ENCODE measurements around the gene KLC1. TPM values are rescaled to one million over a fixed set of nuclear protein-coding genes. Genes with fewer than 3 reads are reported as not detected.

KLC1 gene
- total and polyA plus RNA-seq, 2 of the 13 experiments (the other 11 are each of a cell fraction or from before 2014, with no cell fraction given), result 53.2 to 63.5 TPM

- Histone ChIP-seq H3K9me3 (ENCODE audit: low read length) (no peaks in the 10 kb centered on the region), H4K20me1 (ENCODE audit: insufficient read depth, low read length) (no peaks in the 10 kb centered on the region), H3K27ac (ENCODE audit: extremely low read length, insufficient read depth, low read length) (no peak overlapping the region), H3K4me1 (ENCODE audit: insufficient read depth, low read length) (peaks cover 69% of the 10 kb centered on the region), H3K9ac (ENCODE audit: insufficient read depth, low read depth, low read length) (no peak overlapping the region), H3K79me2 (ENCODE audit: insufficient read depth, low read length) (no peaks in the 10 kb centered on the region), H3K36me3 (replicated peaks in 1 of 2; ENCODE audit: control insufficient read depth in 1 of 2, insufficient read depth in 2 of 2, low read length in 2 of 2) (no peaks in the 10 kb centered on the region), H2AFZ (ENCODE audit: low read length) (no peak overlapping the region), H3K27me3 (ENCODE audit: control insufficient read depth in 1 of 2, insufficient read depth in 2 of 2, low read length in 2 of 2) (no peaks in the 10 kb centered on the region; a peak in 1 of 5 replicates), H3K4me2 (ENCODE audit: low read depth, low read length) (0 out of 2 replicates have a peak overlapping the region, but pooled peaks have one; percentile 18), H3K4me3 (replicated peaks in 1 of 3; ENCODE audit: insufficient read depth in 1 of 3, low read depth in 2 of 3, low read length in 3 of 3) (0 out of 6 replicates have a peak overlapping the region, but pooled peaks of 1 of the 3 experiments have one; percentile 23)
- ATAC-seq, result no peak
- intact Hi-C loops (cut with micrococcal nuclease; ENCODE audit: unreplicated experiment) (no loop called here), in situ Hi-C loops (cut with HindIII; ENCODE audit: extremely low pct_ligation_motif_present, low pct_unique_long_range_greater_than_20kb) (no loop called here)
- POLR2A ChIA-PET, result no interaction called here
- no peak for DNase-seq (ENCODE audit: low spot score)
- TF ChIP-seq TRAFD1 (CRISPR knock-in tag; IDR thresholded peaks at IDR 0.05; ENCODE audit: borderline replicate concordance), result no peak
- no peak for TF ChIP-seq FOXM1 (CRISPR knock-in tag; IDR thresholded peaks at IDR 0.05)
- no peak for TF ChIP-seq MXI1 (IDR thresholded peaks at IDR 0.05; ENCODE audit: borderline replicate concordance, low read depth, low read length)
- TF ChIP-seq, protein P1, sequence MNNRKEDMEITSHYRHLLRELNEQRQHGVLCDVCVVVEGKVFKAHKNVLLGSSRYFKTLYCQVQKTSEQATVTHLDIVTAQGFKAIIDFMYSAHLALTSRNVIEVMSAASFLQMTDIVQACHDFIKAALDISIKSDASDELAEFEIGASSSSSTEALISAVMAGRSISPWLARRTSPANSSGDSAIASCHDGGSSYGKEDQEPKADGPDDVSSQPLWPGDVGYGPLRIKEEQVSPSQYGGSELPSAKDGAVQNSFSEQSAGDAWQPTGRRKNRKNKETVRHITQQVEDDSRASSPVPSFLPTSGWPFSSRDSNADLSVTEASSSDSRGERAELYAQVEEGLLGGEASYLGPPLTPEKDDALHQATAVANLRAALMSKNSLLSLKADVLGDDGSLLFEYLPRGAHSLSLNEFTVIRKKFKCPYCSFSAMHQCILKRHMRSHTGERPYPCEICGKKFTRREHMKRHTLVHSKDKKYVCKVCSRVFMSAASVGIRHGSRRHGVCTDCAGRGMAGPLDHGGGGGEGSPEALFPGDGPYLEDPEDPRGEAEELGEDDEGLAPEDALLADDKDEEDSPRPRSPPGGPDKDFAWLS (CRISPR knock-in tag; IDR thresholded peaks at IDR 0.05; ENCODE audit: borderline replicate concordance), result no peak
- TF ChIP-seq, protein P2, sequence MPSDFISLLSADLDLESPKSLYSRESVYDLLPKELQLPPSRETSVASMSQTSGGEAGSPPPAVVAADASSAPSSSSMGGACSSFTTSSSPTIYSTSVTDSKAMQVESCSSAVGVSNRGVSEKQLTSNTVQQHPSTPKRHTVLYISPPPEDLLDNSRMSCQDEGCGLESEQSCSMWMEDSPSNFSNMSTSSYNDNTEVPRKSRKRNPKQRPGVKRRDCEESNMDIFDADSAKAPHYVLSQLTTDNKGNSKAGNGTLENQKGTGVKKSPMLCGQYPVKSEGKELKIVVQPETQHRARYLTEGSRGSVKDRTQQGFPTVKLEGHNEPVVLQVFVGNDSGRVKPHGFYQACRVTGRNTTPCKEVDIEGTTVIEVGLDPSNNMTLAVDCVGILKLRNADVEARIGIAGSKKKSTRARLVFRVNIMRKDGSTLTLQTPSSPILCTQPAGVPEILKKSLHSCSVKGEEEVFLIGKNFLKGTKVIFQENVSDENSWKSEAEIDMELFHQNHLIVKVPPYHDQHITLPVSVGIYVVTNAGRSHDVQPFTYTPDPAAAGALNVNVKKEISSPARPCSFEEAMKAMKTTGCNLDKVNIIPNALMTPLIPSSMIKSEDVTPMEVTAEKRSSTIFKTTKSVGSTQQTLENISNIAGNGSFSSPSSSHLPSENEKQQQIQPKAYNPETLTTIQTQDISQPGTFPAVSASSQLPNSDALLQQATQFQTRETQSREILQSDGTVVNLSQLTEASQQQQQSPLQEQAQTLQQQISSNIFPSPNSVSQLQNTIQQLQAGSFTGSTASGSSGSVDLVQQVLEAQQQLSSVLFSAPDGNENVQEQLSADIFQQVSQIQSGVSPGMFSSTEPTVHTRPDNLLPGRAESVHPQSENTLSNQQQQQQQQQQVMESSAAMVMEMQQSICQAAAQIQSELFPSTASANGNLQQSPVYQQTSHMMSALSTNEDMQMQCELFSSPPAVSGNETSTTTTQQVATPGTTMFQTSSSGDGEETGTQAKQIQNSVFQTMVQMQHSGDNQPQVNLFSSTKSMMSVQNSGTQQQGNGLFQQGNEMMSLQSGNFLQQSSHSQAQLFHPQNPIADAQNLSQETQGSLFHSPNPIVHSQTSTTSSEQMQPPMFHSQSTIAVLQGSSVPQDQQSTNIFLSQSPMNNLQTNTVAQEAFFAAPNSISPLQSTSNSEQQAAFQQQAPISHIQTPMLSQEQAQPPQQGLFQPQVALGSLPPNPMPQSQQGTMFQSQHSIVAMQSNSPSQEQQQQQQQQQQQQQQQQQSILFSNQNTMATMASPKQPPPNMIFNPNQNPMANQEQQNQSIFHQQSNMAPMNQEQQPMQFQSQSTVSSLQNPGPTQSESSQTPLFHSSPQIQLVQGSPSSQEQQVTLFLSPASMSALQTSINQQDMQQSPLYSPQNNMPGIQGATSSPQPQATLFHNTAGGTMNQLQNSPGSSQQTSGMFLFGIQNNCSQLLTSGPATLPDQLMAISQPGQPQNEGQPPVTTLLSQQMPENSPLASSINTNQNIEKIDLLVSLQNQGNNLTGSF (CRISPR knock-in tag; IDR thresholded peaks at IDR 0.05), result no peak
- TF ChIP-seq, protein P3, sequence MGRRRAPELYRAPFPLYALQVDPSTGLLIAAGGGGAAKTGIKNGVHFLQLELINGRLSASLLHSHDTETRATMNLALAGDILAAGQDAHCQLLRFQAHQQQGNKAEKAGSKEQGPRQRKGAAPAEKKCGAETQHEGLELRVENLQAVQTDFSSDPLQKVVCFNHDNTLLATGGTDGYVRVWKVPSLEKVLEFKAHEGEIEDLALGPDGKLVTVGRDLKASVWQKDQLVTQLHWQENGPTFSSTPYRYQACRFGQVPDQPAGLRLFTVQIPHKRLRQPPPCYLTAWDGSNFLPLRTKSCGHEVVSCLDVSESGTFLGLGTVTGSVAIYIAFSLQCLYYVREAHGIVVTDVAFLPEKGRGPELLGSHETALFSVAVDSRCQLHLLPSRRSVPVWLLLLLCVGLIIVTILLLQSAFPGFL (CRISPR knock-in tag; IDR thresholded peaks at IDR 0.05), result no peak
- no peak for TF ChIP-seq ZNF724P (CRISPR knock-in tag; IDR thresholded peaks at IDR 0.05; ENCODE audit: borderline replicate concordance)
- TF ChIP-seq ZNF326 (CRISPR knock-in tag; IDR thresholded peaks at IDR 0.05; ENCODE audit: borderline replicate concordance), result no peak
- no peak for TF ChIP-seq ZNF101 (CRISPR knock-in tag; IDR thresholded peaks at IDR 0.05; ENCODE audit: borderline replicate concordance, low read depth)
- no peak for TF ChIP-seq HNRNPLL (IDR thresholded peaks at IDR 0.05; ENCODE audit: low read depth, low read length, poor library complexity, severe bottlenecking)
- FAIRE-seq, result no peak
- 12% methylated on average over 5 of the region's 5 CpGs for WGBS (ENCODE audit: low lambda C conversion rate)
- no TSS peak for BruUV-seq (replicated peaks)
- CTCF ChIA-PET (ENCODE audit: low intra/inter-chr PET ratio, low total read pairs), result no interaction called here
Measured at GRCh38 chr14:103621860-103622259, 7.2 kb upstream of the KLC1 start.

Measured in HepG2 (cell line).